SK-N-SH treated with all-trans-retinoic acid at 6 μM for 48 hours (cell line): ENCODE data around the gene STAC2.

ENCODE experiments used
- BACH2 ChIP-seq: fragments of 250-450 bp; sonication (Bioruptor Pico); IDR thresholded peaks from 2 replicates; pipeline ENCODE4 v1.9.0; 2021; ENCODE audit warnings: mild to moderate bottlenecking, borderline replicate concordance
- CREB5 ChIP-seq: fragments of 250-450 bp; sonication (Bioruptor Pico); IDR thresholded peaks from 2 replicates; pipeline ENCODE4 v1.5.1; 2020; ENCODE audit warnings: low read depth, mild to moderate bottlenecking, moderate library complexity
- ESRRG ChIP-seq: fragments of 250-450 bp; sonication (Bioruptor Pico); IDR thresholded peaks from 2 replicates; pipeline ENCODE4 v1.6.1; 2021; ENCODE audit warnings: mild to moderate bottlenecking
- GLIS3 ChIP-seq: fragments of 250-450 bp; sonication (Bioruptor Pico); IDR thresholded peaks from 2 replicates; pipeline ENCODE4 v1.5.0; 2020; ENCODE audit warnings: mild to moderate bottlenecking, moderate library complexity
- PATZ1 ChIP-seq: fragments of 250-450 bp; sonication (Bioruptor Pico); IDR thresholded peaks from 2 replicates; pipeline ENCODE4 v1.8.0; 2020; ENCODE audit warnings: mild to moderate bottlenecking, moderate library complexity, borderline replicate concordance
- POU6F1 ChIP-seq: fragments of 250-450 bp; sonication (Bioruptor Pico); IDR thresholded peaks from 2 replicates; pipeline ENCODE4 v1.8.0; 2021; ENCODE audit warnings: low read depth, mild to moderate bottlenecking, moderate library complexity, borderline replicate concordance
- RARB ChIP-seq: fragments of 250-450 bp; sonication (Bioruptor Pico); IDR thresholded peaks from 2 replicates; pipeline ENCODE4 v1.8.0; 2021; ENCODE audit warnings: mild to moderate bottlenecking, moderate library complexity
- SNAI2 ChIP-seq: fragments of 250-450 bp; sonication (Bioruptor Pico); IDR thresholded peaks from 2 replicates; pipeline ENCODE4 v1.5.0; 2020; ENCODE audit warnings: mild to moderate bottlenecking, moderate library complexity
- TCF4 ChIP-seq: fragments of 250-450 bp; sonication (Bioruptor Pico); IDR thresholded peaks from 2 replicates; pipeline ENCODE4 v1.8.0; 2021; ENCODE audit warnings: mild to moderate bottlenecking, moderate library complexity, borderline replicate concordance
- TOX ChIP-seq: fragments of 250-450 bp; sonication (Bioruptor Pico); IDR thresholded peaks from 2 replicates; pipeline ENCODE4 v1.8.0; 2021; ENCODE audit warnings: mild to moderate bottlenecking, moderate library complexity, borderline replicate concordance
- ZFP30 ChIP-seq: fragments of 450-650 bp; formaldehyde crosslinking; IDR thresholded peaks from 2 replicates; pipeline ENCODE4 v1.5.0; 2022; ENCODE audit warnings: mild to moderate bottlenecking, moderate library complexity
- ZNF565 ChIP-seq: fragments of 450-650 bp; formaldehyde crosslinking; conservative IDR thresholded peaks from 2 replicates; pipeline ENCODE4 v1.5.0; 2020; ENCODE audit warnings: low read depth, mild to moderate bottlenecking, moderate library complexity
- ZNF70 ChIP-seq: fragments of 450-650 bp; formaldehyde crosslinking; IDR thresholded peaks from 2 replicates; pipeline ENCODE4 v1.5.0; 2020; ENCODE audit warnings: mild to moderate bottlenecking, moderate library complexity

- TF ChIP-seq CREB5 (no peak), POU6F1 (no peak), ZFP30 (CRISPR knock-in tag) (no peak), ESRRG (CRISPR knock-in tag) (no peak), ZNF70 (CRISPR knock-in tag) (no peak), PATZ1 (CRISPR knock-in tag) (no peak), RARB (no peak), SNAI2 (no peak), TCF4 (CRISPR knock-in tag) (no peak), GLIS3 (CRISPR knock-in tag) (no peak), BACH2 (CRISPR knock-in tag) (no peak), ZNF565 (CRISPR knock-in tag) (no peak), TOX (CRISPR knock-in tag) (no peak)
These were observed 18.4 kb upstream of the STAC2 start for GRCh38 chr17:39244016-39244599.
